Endothelial cell of umbilical vein (primary cell): ENCODE results near the gene OXTR.
"Not testable (repeated sequence)": the region's sequence is repeated elsewhere in the genome, so short reads cannot be mapped to it uniquely, and the experiment has no call there.

Source experiments
- CTCF ChIP-seq, 2 donors: IDR thresholded peaks; 1 replicate in 1 of 2; 2 replicates in 1 of 2; pipeline ENCODE4 v1.5.1; 2011; ENCODE audit warnings: low read length in 2 of 2, mild to moderate bottlenecking in 2 of 2, moderate library complexity in 2 of 2, control low read depth in 1 of 2, inconsistent platforms in 1 of 2, low read depth in 1 of 2; ENCODE audit not compliant: insufficient read depth in 1 of 2; ENCODE audit errors: extremely low read depth in 1 of 2
- EZH2 ChIP-seq: IDR thresholded peaks from 2 replicates; pipeline ENCODE4 v1.6.1; 2012; ENCODE audit warnings: borderline replicate concordance, low read depth, mild to moderate bottlenecking, moderate library complexity, low read length, inconsistent platforms; ENCODE audit not compliant: severe bottlenecking
- FOS ChIP-seq: IDR thresholded peaks from 2 replicates; pipeline ENCODE4 v1.6.1; 2011; ENCODE audit warnings: mild to moderate bottlenecking, low read length, moderate library complexity, borderline replicate concordance; ENCODE audit not compliant: insufficient read depth
- GATA2 ChIP-seq: IDR thresholded peaks from 2 replicates; pipeline ENCODE4 v1.7.0; 2011; ENCODE audit warnings: low read depth, mild to moderate bottlenecking, moderate library complexity, mixed read lengths, low read length; ENCODE audit not compliant: insufficient read length, insufficient read depth
- JUN ChIP-seq: IDR thresholded peaks from 2 replicates; pipeline ENCODE4 v1.6.1; 2011; ENCODE audit warnings: borderline replicate concordance, low read depth; ENCODE audit not compliant: insufficient read length, insufficient read depth
- MAX ChIP-seq: IDR thresholded peaks from 2 replicates; pipeline ENCODE4 v1.6.1; 2011; ENCODE audit not compliant: insufficient read depth, insufficient read length
- MYC ChIP-seq: IDR thresholded peaks from one replicate; pipeline ENCODE4 v1.6.1; 2011; ENCODE audit warnings: mild to moderate bottlenecking, low read depth, low read length
- POLR2A ChIP-seq: IDR thresholded peaks from 2 replicates; pipeline ENCODE4 v1.6.1; 2012; ENCODE audit warnings: low read depth, mild to moderate bottlenecking, control low read depth, low read length
- POLR2AphosphoS5 ChIP-seq: IDR thresholded peaks from 2 replicates; pipeline ENCODE4 v1.6.1; 2012; ENCODE audit warnings: low read depth, mild to moderate bottlenecking, control low read depth, low read length, moderate library complexity; ENCODE audit not compliant: insufficient read depth

- TF ChIP-seq MAX; CTCF (IDR thresholded peaks at IDR 0.05; ENCODE audit: extremely low read depth in 1 of 2, insufficient read depth in 1 of 2, low read depth in 1 of 2, low read length in 2 of 2); POLR2A; POLR2AphosphoS5; JUN; GATA2; EZH2; MYC; FOS: not testable (repeated sequence)
Measured at GRCh38 chr3:8715757-8716156, 53.7 kb downstream of the OXTR start.
